Activated CD4-positive, CD25-positive, alpha-beta regulatory T cell treated with anti-CD3 and anti-CD28 coated beads, Interleukin-2, amount 50 U/mL, for 24 hours (primary cell): ENCODE results near the gene GRK7.
"Not testable (repeated sequence)": the region's sequence is repeated elsewhere in the genome, so short reads cannot be mapped to it uniquely, and the experiment has no call there.

Source experiments
- ATAC-seq, 2 donors: fragments of 150-1000 bp; cut with Tn5 transposase; one replicate each; pipeline ENCODE4 v1.10.0; 2021; ENCODE audit warnings: mild to moderate bottlenecking in 1 of 2, moderate library complexity in 1 of 2

GRK7 gene

DNA sequence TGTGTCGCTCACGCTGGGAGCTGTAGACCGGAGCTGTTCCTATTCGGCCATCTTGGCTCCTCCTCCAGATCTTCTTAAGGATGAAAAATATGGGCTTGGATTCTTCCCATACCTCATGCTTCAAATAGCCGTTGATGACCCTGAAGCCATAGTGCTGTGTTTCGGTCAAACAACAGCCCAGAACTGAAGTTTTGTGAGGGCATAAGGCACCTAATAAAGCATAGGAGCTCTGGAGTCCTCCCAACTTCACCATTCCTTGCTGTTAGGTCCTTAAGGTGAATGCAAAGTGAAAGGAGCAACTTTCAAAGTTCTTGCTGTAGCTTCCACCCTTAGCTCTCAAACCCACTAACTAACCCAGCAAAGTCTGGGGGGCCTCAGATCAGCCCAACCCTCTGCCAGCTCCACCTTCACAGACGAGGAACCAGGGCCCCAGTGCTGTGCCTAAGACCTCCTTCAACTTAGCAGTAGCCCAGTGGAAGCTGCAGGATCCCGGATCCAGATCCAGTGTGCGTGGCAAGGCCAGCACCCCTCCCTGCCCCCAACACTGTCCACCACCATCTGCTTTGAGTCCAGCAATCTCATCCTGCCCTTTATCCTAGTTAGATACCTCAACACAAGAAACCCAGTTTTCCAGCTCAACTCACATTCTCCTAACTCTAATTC is at the start of gene GRK7:
Gene GRK7, plus strand, starts transcription at position 321 of the 663 bp plus-strand sequence. CDS start 14,877 bp downstream, outside the sequence.
- ATAC-seq, result no peak

DNA sequence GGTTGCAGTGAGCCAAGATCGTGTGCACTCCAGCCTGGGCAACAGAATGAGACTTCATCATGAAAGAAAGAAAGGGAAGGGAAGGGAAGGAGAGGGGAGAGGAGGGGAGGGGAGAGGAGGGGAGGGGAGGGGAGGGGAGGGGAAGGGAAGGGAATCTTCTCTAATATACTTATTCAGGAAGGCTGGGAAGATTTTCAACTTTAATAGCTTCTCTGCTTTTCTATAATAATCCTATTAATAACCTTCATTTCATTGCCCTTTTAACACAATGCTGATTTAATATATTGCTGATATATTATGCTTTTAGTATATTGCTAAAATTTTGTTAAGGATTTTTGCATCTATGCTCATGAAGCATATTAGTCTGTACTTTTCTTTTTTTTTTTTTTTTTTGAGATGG is 48.5 kb upstream of the GRK7 start:
- no peak for ATAC-seq

GRCh38 chr3:141722081-141722480 is 41.1 kb upstream of the GRK7 start:
- ATAC-seq, result no peak

DNA sequence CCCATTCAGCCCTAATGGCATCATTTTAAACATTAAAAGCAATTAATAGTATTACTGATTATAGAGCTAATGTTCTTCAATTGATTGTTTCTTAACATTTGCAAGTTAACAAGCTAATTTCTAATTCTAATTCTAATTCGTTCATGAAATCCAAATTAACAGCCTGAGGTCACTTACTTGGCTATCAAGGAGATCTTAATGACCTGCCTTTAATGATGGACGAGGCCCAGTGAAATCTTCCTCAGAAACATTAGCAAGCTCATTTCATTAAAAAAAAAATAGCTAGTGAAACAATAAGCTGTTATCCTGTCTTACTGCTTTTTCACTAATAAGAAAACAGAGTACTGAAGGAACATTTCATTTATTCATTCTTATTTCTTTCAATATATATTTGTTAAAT is 40.6 kb upstream of the GRK7 start:
- ATAC-seq, result no peak

GRCh38 chr3:141723255-141723654 is 40.0 kb upstream of the GRK7 start:
- no peak for ATAC-seq

GRCh38 chr3:141724186-141724585 is 39.0 kb upstream of the GRK7 start:
- no peak for ATAC-seq

DNA sequence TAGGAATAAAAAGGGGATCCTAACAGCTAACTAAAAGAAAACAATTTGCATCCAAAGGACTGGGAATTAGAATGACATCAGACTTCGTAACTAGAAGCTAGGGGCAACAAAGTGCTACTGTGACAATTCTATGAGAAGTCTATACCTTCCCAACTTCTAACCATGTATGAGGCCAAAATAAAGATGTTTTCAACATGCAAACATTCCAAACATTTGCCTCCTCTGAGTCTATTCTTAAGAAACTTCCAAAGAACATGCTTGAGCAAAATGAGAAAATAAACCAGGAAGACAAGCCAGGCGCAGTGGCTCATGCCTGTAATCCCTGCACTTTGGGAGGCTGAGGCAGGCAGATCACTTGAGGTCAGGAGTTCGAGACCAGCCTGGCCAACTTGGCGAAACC is 38.2 kb upstream of the GRK7 start:
- ATAC-seq, result no peak

- ATAC-seq, result no peak
Observed at GRCh38 chr3:141726483-141726882, 36.7 kb upstream of the GRK7 start.

DNA sequence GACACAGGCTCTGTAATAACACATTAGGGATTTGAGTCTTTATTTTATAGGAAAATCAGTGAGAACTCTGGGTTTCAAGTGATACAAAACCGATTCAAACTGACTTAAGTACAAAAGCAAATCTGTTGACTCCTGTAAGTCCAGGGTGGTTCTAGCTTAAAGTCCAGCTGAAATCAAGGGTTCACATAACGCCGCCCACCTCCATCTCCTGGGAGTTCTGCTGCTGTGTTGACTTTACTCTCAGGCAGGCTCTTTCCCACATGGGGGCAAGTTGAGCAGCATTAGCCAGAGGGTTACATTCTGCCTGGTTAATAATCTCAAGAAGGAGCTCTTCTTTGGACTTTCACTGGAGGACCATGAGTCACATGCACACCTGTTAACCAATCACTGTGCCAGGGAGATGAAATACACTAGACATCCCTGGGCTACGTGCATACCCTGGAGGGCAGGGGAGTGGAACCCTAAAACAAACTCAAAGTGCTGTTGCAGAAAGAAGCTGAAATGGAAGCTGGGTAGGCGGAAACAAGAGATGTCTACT is 34.8 kb upstream of the GRK7 start:
- no peak for ATAC-seq

DNA sequence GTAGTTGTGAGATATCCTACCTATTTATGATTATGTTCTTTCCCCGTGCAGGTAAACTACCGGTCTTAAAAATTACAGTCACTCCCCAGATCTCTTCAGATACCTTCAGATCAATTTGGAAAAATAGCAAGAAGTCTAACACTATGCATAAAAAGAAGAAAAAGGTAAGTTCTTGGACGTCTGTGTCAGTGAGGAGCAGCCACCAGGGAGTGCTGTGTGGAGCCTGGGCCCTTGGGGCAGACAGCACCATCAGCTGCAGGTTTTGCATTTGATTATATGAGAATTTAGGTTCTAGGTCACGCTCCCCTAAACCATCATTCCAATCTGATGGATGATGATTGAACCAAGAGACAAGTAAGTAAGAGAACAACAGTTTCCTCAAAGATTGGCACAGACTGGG is 34.0 kb upstream of the GRK7 start:
- no peak for ATAC-seq

DNA sequence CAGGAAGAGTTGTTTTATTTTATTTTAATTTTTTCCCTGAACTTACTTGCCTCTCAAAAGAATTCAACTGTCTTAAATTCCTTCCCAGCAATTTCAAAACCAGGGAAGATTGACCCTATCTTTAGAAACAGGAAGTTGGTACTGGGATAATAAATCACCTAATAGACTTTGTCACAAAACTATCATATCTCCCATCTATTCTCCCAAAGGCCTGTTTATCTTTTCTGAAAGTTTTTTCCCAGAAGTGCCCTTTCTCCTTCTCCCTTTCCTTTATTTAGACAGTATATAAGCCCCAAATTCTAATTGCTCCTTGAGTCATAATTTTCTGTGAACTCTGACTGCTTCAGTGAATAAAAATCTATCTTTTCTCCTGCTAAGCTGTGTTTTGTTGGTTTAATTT is 28.0 kb upstream of the GRK7 start:
- ATAC-seq, result no peak

GRCh38 chr3:141735770-141736465 is 27.3 kb upstream of the GRK7 start:
- no peak for ATAC-seq

DNA sequence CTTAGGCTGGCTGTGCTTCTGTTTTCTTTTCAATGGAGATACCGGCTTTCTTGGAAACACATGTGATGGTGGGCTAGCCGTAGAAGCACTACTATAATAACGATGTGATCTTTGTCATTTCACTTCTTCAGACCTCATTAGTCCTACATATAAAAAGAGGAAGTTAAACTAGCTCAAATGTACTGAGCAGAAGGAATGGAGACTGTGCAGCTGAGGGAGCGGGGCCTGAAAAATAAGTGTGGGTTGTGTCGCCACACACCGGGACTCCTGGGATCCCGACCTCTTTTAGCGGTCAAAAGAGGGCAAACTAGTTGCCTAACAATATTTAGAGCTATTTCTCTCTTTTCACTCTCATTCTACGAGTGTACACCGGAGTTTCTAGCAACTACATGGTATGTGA is 26.1 kb upstream of the GRK7 start:
- ATAC-seq, result no peak

- no peak for ATAC-seq
Observed at GRCh38 chr3:141737678-141738021, 25.6 kb upstream of the GRK7 start.

DNA sequence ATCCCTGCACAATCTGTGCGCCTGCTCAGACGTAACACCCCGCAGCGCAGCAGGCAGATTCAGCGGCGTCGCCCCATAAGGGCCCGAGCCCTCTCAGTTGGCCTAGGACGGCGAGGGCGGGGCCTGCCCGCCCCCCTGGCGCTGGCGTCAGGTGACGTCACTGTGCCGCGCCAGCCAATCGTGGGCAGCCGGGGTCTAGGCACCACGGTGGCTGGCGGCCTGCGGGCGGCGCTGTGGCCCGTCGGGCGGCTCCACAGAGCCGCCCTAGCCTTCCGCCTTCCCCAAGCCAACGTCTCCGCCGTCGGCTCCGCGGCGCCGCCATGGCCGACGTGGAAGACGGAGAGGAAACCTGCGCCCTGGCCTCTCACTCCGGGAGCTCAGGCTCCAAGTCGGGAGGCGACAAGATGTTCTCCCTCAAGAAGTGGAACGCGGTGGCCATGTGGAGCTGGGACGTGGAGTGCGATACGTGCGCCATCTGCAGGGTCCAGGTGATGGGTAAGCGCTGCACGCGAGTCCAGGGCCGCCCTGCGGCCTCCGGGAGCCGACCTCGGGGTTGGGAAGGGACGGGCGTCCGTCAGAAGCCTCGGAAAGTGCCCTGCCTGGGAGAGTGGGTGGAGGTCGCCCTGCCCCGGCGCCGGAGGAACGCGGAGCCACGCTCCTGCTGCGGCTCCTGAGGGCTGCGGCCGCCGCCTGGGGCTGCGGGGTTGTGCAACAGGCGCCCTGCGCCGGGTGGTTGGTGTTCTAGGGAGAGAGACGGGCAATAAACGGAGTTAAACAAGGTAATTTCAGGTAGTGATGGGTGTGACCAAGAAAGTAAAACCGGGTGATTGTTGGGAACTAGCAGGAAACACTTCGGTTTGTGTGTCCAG is 25.0 kb upstream of the GRK7 start, which contains the start of gene RNF7:
Gene RNF7, plus strand, starts transcription at position 277 of the 869 bp plus-strand sequence. Its CDS starts 44 bp downstream, at position 321.
- peak; percentile 95 for ATAC-seq

GRCh38 chr3:141738891-141739363 is 24.3 kb upstream of the GRK7 start:
- ATAC-seq, result no peak

GRCh38 chr3:141739731-141740130 is 23.5 kb upstream of the GRK7 start:
- ATAC-seq, result no peak

DNA sequence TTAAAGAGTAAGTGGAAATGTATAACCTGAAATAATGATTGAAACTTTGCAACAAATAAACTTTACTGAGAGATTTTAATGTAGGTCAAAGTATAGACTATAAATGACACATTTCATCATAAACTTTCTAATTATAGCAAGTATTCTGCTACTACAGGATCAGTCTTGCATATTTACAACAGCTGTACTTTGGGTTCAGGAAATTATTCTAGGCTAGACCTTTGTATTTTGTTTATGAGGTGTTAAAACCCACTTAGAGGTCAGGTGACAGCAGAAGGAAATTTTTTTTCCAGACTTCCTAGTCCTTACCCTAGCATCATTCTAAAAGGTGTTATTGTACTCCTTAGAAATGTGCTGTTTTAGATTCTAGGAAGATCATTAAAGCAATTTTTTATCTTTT is 22.9 kb upstream of the GRK7 start:
- ATAC-seq, result no peak

- no peak for ATAC-seq
Observed at GRCh38 chr3:141743305-141743704, 19.9 kb upstream of the GRK7 start.

- no peak for ATAC-seq
Observed at GRCh38 chr3:141746962-141747361, 16.2 kb upstream of the GRK7 start.

GRCh38 chr3:141753399-141753798 is 9.8 kb upstream of the GRK7 start:
- ATAC-seq, result no peak

- no peak for ATAC-seq
Observed at GRCh38 chr3:141754032-141754431, 9.2 kb upstream of the GRK7 start.

GRCh38 chr3:141762552-141762951 is 656 bp upstream of the GRK7 start:
- not testable (repeated sequence) for ATAC-seq
